NCI-H1930 (cell line): ENCODE data around the gene PADI6.
"Not testable (repeated sequence)": the region's sequence is repeated elsewhere in the genome, so short reads cannot be mapped to it uniquely, and the experiment has no call there.

Source experiments
- DNase-seq, 2 experiments: peaks; one replicate each; lab custom pipeline; 2025; lab: John Stamatoyannopoulos, UW

Gene PADI6

GRCh38 chr1:17371896-17372295 is at the start of gene PADI6:
Gene PADI6 (plus strand): TSS chr1:17372196. CDS start chr1:17372246, 50 bp downstream.
- no peak for DNase-seq

- DNase-seq = no peak
Observed at GRCh38 chr1:17328855-17329254, 43.1 kb upstream of the PADI6 start.

DNA sequence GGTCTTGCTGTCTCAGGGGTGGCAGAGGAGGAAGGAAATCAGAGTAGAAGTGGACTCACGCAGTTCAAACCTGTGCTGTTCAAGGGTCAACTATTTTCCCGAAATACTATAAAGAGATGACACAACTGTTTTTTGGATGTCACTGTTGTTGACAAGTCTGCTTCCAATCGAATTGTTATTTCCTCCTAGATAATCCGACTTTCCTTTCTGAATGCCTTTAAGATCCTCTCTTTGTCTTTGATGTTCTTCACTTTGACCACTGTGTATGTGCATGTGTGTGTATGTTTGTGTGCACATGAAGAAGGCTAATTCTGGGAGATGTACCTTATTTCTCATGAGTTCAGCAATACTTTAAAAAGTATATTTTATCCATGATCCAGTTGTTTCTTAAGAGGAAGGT is 42.4 kb upstream of the PADI6 start:
- DNase-seq = no peak

DNA sequence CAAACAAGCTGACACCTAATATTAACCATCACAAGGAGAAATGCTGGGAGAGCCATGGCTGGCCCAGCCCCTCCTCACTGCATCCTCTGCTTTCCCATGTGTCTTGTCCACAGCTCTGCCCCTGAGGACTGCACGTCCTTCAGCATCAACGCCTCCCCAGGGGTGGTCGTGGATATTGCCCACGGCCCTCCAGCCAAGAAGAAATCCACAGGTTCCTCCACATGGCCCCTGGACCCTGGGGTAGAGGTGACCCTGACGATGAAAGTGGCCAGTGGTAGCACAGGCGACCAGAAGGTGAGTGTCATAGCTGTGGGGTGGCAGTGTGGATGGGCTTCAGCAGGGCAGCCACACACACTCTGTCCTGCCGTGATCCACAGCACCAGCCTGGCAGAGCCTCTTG is 41.1 kb upstream of the PADI6 start:
- DNase-seq = no peak

GRCh38 chr1:17333081-17333480 is 38.9 kb upstream of the PADI6 start:
- DNase-seq = no peak

- DNase-seq = peak; percentile 49 to 76
Observed at GRCh38 chr1:17335821-17336710, 35.9 kb upstream of the PADI6 start.

DNA sequence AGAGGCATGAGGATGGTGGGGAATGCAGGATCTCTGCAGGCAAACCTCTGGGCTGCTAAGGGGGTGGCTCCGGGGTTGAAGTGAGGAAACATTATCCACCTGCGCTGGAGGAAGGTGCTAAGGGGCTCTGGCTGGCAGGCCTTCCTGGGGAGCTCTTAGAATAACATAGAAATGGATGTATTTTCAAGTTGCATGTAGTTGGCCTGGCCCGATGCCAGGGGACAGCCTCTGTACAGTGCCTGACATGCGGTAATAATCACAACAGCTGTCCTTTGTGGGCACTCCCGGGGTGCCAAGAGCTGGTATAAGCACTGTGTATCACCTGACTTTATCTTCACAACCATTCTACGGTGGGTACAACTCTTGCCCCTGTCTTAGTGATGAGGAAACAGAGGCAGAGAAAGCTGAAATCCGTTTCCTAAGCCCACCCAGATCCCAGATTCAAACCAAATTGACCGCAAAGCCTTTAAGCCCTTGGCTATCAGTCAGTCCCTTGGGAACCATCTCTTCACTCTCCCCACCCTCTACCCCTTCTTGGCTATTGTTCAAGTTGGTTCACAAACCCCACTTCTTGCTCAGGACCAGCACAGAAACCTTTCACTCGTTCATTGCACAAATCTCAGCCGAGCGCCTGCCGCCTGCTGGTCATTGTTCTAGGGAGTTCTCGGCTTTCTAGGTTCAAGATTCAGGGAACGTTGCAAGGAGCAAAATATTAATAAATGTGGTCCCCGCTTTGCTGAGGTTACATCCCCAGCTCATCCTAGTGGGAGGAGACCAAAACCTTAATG is 33.1 kb upstream of the PADI6 start:
- no peak for DNase-seq

DNA sequence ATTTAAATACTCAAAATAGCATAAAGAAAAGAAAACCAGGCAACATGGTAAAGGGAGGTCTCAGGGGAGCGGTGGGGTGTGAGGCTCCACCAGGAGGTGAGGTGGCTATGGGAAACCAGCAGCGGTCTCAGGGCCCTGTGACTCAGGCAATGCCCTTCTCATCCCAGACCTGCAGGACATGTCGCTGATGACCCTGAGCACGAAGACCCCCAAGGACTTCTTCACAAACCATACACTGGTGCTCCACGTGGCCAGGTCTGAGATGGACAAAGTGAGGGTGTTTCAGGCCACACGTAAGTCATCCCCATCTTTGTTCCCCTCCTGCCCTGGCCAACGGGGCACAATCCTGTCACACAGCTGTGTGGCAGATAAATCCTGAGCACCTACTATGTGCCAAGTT is 32.5 kb upstream of the PADI6 start:
- DNase-seq = no peak

GRCh38 chr1:17340358-17340757 is 31.6 kb upstream of the PADI6 start:
- no peak for DNase-seq

DNA sequence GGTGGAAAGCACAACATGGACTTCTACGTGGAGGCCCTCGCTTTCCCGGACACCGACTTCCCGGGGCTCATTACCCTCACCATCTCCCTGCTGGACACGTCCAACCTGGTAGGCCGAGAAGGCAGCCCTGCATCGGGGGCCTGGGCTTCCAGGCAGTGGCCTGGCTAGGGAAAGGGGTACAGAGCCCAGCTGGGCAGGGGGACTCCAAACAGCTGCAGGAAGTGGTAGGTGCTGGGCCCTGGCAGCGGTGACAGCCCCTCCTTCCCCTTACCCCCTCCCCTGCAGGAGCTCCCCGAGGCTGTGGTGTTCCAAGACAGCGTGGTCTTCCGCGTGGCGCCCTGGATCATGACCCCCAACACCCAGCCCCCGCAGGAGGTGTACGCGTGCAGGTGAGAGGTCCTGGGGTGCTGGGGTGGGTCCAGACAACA is 30.0 kb upstream of the PADI6 start:
- DNase-seq = no peak

DNA sequence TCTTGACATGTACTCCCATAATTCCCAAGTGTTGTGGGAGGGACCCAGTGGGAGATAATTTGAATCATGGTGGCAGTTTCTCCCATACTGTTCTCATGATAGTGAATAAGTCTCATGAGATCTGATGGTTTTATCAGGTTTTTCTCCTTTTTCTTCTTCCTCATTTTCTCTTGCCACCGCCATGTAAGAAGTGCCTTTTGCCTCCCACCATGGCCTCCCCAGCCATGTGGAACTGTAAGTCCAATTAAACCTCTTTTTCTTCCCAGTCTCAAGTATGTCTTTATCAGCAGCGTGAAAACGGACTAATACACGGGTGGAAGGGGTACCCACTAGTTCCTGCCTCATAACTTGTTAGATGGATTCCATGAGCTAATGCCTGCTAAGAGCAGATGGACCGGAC is 26.5 kb upstream of the PADI6 start:
- DNase-seq = not testable (repeated sequence)

GRCh38 chr1:17346046-17346789 is 25.8 kb upstream of the PADI6 start:
- DNase-seq = no peak

DNA sequence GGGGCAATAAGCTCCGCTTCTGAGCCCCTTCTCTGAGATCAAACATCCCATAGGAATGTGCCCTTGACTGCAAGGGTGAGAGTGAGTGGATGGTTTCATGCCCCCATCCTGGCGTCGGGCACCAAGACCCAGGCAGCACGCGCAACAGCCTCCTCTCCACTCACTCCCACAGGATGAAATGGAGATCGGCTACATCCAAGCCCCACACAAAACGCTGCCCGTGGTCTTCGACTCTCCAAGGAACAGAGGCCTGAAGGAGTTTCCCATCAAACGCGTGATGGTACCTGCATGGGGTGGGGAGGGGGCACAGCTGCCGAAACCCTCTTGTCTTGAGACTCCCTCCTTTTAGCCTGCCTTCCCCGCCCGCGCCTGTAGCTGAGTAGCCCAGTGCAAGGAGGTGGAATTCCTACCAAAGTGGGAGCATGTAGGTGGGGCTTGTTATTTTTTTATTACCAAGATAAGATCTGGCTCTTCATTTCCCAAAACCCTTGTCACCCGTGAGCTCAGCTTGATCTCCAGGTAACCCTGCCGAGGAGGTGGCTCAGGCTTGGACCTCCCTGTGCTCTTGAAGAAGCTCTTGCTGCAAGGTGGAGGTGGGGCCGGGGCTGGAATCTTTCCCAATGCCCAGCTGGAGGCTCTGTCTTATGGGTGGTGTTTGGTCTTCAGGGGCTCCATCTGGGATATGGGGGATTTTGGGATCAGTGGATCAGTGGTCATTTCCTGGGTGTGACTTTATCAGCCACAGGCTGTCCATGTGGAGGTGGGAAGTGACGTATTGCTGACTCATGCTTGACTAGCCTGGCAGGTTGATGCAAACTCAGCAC is 24.0 kb upstream of the PADI6 start:
- no peak for DNase-seq

DNA sequence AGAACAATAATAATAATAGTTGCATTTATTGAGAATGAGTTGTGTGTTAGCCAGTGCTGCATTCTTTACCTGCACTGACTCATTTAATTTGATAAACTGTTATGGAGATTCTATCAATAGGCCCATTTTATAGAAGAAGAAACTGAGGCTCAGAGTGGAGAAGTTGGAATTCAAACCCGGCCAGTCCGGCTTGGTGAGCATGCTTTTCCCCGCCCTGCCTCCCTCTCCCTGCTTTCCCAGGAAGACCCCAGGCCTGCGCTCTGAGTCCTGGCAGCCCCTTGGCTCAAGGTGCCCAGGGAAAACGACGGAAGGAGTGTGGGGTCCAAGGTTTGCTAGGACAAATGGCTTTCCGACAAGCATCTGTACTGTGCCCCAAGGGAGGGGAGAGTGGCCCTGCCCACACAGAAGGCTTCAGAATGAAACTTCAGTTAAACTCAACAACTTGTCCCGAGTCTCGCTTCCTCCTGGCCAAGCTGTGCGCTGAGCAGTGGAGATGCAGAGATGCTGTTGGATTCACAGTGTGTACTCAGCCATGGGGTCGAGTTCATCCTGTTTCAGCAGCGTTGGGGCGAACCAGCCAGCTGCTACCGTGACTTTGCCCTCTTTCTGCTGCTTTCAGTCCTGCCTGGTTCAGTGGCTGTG is 23.3 kb upstream of the PADI6 start:
- DNase-seq = no peak

DNA sequence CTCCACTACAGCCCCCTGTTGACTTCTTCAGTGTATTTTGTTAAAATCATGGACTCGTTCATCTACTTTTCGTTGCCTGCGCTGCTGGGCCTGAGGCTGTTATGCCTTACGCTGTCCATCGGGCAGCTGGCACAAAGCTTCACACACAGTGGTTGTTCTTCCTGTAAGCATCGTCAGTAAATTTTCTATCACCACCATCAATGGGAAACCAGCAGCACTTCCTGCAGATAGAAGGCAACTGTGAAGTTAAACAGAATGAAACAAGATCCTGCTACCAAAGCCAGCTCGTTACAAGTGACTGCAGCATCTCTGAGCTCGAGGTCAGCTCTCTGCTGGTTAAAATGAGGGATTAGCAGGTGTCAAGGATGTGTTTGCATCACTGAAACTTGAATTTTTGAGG is 21.9 kb upstream of the PADI6 start:
- DNase-seq = no peak

GRCh38 chr1:17350928-17351446 is 21.0 kb upstream of the PADI6 start:
- no peak for DNase-seq

GRCh38 chr1:17351598-17352324 is 20.2 kb upstream of the PADI6 start:
- no peak for DNase-seq

GRCh38 chr1:17352419-17352909 is 19.5 kb upstream of the PADI6 start:
- DNase-seq = no peak

DNA sequence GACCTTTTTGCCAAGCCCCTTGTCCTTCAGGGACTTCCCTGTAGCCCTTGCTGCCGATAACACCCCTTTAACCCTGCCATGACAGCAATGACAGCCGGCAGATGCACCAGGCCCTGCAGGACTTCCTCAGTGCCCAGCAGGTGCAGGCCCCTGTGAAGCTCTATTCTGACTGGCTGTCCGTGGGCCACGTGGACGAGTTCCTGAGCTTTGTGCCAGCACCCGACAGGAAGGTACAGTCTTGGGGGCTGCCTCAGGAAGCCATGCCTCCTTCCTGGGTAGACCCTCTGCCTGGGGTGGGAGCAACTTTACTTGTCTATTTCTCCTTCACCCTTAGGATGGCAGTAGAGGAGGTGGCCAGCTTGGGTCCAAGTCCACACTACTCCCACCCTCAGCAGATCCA is 16.1 kb upstream of the PADI6 start:
- DNase-seq = no peak
